ENCODE data around the gene CAPN8.

GRCh38 chr1:223508796-223509195 is 156.7 kb downstream of the CAPN8 start:
- TF ChIP-seq, protein P1, sequence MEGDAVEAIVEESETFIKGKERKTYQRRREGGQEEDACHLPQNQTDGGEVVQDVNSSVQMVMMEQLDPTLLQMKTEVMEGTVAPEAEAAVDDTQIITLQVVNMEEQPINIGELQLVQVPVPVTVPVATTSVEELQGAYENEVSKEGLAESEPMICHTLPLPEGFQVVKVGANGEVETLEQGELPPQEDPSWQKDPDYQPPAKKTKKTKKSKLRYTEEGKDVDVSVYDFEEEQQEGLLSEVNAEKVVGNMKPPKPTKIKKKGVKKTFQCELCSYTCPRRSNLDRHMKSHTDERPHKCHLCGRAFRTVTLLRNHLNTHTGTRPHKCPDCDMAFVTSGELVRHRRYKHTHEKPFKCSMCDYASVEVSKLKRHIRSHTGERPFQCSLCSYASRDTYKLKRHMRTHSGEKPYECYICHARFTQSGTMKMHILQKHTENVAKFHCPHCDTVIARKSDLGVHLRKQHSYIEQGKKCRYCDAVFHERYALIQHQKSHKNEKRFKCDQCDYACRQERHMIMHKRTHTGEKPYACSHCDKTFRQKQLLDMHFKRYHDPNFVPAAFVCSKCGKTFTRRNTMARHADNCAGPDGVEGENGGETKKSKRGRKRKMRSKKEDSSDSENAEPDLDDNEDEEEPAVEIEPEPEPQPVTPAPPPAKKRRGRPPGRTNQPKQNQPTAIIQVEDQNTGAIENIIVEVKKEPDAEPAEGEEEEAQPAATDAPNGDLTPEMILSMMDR (IDR thresholded peaks at IDR 0.05 in 8 of 11, conservative IDR thresholded peaks at IDR 0.05 in 3 of 11), result no peak
- no peak for TF ChIP-seq POLR2AphosphoS5 (IDR thresholded peaks at IDR 0.05)

All from spleen (tissue), 7 donors.